ENCODE measurements around the gene RASL11B.

The RASL11B gene

DNA sequence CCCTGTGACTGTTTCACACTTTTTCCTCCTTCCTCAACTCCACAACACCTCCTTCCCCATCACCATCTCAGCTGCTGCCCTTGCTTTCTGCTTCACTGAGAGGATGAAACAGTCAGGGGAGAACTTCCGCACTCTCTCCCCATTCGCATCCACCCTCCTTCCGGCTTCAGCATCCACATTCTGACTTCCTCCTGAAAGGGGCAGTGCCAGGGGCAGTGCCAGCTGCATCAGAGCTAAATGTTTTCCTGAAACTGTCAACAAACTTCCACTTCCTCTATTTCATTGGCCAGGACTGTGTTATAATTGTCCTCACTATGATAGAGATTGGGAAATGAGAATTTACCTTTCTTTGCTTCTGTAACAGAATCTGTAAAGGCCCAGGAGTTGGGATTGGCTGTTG lies 18.2 kb upstream of the RASL11B start:
- no peak for DNase-seq

- no peak for DNase-seq
These were observed 17.5 kb upstream of the RASL11B start for GRCh38 chr4:52844596-52844995.

DNA sequence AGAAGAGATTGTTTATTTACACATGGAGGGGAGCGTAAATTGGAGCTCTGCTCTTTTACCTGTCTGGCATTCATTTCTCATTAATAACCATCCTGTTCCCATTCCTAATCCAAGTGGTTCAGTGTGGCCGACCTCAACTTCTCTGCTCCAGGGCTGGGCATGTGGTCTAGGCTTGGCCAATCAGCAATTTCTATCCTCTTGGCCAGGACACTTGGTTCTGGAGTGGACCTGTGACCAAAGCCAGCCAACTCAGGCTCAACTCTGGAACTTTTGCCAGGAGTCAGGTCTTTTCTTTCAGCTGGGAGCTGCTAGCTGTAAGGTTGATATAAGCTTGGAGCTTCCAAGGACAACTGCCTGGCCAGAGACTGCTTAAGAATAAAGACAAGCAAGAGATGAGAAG lies 15.6 kb upstream of the RASL11B start:
- no peak for DNase-seq

DNA sequence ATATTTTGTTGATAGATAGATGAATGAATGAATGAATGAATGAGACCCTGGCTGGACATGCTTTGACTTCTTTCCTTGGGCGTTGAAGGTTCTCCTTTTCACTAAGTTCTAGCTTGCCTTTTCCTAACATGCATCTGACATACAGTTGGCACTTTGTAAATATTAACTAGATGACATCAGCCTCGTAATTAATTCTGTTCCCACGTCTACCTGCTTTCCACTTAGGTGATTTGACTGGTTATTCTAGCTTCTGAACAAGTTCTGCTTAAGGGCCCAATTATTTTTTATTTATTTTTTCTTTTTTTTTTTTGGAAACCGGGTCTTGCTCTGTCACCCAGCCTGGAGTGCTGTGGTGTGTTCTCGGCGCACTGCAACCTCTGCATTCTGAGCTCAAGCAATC lies 13.9 kb upstream of the RASL11B start:
- no peak for DNase-seq

DNA sequence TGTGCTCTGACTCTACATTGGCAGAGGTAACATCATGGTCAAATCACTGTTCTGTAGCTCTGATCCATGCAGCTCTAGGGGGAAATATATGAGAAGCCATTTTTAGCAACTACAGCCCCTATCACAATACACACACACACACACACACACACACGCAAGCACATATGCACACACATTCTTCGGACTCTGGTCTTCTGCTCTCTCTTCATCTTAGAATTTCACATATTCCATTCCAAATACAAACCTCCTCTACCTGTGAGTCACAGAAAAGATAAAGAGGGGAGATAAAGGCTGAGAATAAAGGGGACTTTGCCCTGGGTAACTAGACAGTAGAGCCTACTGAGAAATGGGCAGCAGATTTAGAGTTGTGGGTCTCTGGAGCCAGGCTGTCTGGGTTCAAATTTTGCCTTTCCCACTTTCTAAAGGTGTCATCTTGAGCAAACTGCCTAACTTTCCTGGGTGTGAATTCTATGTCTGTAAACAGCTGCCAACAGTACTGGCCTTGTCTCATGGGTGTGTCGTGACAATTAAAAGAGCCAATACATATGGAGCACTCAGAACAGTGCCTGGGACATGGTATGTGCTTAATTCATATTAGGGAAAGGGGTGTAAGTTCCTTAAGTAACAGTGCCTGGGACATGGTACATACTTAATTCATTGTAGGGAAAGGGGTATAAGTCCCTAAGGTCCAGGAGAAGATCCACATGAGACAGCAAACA lies 11.6 kb upstream of the RASL11B start:
- no peak for DNase-seq

- no peak for DNase-seq
These were observed 10.1 kb upstream of the RASL11B start for GRCh38 chr4:52852041-52852440.

GRCh38 chr4:52852711-52853110 lies 9.4 kb upstream of the RASL11B start:
- no peak for DNase-seq

- no peak for DNase-seq
These were observed 8.8 kb upstream of the RASL11B start for GRCh38 chr4:52853351-52853750.

GRCh38 chr4:52856801-52857200 lies 5.3 kb upstream of the RASL11B start:
- no peak for DNase-seq

GRCh38 chr4:52860361-52860760 lies 1.8 kb upstream of the RASL11B start:
- no peak for DNase-seq

DNA sequence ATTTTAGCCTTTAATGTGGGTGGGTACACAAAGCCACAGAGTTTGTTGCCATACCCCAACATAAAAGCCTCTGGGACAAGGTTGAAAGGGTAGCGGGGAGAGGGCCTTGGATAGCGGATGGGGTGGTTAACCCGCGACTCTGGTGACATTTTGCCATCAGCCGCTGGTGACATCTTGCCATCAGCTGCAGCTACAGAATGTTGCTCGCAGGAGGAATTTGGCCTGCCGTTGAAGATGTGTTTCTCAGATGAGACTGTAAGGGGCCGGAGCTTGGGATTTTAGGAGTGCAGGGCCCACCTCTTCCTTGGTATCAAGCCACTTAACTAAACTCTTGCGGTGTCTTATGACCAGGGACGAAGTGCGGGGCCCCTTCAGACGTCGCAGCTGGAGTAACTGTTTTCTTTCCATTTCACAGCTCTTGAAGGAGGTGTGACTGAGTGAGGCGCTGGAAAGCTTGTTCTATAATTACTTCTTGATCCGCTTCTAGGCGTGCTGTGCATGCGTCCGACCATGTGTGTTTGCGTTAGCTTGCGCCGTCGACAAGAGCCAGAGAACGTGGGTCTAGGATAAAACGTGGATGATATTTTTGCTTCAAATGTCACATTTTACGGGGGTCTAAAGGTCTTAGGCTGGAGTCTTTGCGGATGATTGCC lies 820 bp upstream of the RASL11B start:
- peak; percentile 46 for DNase-seq

- DNase-seq: peak; percentile 68
These were observed 583 bp downstream of the RASL11B start for GRCh38 chr4:52862639-52863161.

DNA sequence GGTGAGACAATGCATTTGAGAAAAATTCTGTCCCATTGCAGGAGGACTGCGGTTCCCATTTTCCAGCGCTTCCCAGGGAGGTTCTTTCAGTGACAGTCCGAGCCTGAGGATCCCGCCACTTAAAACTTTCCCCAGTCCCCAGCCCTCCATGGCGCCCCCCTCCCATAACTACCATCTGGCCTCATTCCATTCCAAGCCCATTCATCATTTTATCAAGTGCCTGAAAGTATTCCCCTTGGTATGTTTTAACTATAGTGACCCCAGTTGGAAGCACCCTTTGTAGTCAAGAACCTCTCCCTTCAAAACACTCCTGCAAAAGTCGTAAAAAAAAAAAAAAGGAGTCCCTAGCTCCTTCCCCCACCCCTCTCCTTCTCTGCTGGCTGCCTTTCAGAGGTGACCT lies 1.2 kb downstream of the RASL11B start:
- no peak for DNase-seq

DNA sequence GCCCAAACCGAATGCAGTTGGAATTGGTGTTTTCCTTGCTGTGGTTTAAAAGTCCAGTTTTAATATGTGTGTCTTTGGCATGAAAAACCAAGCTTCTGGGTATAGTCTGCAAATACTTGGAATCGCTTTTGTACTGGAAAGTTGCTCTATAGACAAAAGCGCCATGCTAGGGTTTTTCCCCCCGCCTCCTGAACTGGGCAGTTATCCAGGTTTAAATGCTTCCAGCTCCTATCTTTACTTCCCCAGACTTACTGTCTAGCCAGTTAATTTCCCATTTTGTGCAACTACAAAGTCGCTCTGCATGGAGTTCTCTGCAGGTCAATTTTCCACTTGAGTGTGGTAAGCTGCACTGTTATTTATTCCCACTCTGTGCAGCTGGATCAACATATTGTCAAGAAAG lies 2.7 kb downstream of the RASL11B start:
- DNase-seq: peak; percentile 72

GRCh38 chr4:52865300-52865699 lies 3.2 kb downstream of the RASL11B start:
- peak; percentile 53 for DNase-seq

- no peak for DNase-seq
These were observed 4.6 kb downstream of the RASL11B start for GRCh38 chr4:52866734-52867133.

- peak; percentile 44 for DNase-seq
These were observed 5.0 kb downstream of the RASL11B start for GRCh38 chr4:52867163-52867562.

DNA sequence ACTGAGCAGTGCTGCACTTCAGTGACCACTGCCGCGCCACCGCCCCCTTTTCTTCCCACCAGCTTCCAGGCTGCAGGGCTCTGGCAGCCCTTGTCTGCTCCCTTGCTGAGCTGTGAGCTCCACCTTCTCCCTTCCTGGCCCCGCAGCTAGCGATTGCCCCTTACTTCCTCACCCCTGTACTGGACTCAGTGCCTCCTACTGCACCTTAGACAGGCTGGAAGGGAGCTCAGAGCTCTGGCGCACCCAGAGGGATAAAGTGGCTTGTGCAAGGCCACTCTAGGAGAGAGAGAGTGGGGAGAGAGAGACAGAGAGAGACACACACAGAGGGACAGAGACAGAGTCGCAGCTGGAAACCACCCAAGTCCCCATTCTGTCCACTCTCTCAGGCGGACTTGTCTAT lies 6.0 kb downstream of the RASL11B start:
- peak; percentile 60 for DNase-seq

DNA sequence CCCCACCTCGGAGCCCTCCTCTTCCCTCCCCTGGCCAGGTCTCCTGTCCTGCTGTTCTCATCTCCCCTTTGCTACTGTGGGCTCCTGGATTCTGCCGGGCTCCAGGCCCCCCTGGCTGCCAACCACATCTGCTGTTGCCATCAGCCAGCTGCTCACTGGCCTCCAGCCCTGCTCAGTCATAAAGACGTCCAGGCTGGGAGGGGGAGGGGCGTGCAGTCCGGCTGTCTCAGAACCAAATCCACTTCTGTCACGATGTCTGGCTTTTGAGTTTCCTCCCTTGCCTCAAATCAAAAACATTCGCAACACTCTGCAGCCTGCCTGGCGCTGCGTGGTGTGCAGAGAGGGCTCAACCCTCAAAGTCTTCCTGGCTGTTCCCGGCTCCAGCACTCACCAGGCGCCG lies 7.1 kb downstream of the RASL11B start:
- peak; percentile 88 for DNase-seq

GRCh38 chr4:52869656-52870055 lies 7.5 kb downstream of the RASL11B start:
- no peak for DNase-seq

GRCh38 chr4:52870225-52870624 lies 8.1 kb downstream of the RASL11B start:
- DNase-seq: peak; percentile 34

DNA sequence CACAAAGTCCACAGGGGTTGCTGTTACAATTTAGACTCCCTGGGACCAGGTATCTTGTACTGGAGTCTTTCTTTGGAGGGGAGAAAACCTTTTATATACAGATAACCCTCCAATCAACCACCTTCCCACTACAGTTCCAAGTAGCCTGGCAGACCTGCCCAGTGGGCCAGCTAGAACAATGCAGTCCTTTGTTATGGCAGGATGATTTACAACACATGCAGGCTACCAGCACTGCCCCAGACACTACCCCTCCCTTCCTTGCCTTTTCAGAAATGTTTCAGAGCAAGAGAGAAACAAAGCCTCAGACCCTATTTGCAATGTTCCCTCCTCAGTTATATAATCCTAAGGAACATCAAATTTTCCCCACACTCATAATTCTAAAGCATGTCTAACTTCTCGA lies 11.1 kb downstream of the RASL11B start:
- peak; percentile 31 for DNase-seq

GRCh38 chr4:52873861-52874343 lies 11.8 kb downstream of the RASL11B start:
- peak; percentile 39 for DNase-seq

DNA sequence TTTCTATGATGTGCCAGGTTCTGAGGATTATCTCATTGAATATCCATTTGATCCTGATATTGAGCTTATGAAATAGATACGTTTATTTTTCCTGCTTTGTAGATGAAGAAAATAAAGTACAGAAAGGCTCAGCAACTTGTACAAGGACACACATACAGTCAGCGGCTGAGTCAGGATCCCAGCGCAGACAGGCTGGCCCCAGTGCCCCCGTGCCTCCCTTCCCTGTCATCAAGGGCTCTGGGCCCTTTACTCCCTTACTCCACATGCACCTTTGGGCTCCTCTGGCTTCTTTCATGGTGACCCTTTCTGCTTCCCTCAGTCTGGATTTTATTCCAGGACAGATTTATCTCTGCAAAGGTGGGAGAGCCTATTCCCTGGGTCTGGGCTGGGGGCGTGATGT lies 12.8 kb downstream of the RASL11B start:
- no peak for DNase-seq
